Measurements from ENCODE around the gene SLC41A2.

The SLC41A2 gene

DNA sequence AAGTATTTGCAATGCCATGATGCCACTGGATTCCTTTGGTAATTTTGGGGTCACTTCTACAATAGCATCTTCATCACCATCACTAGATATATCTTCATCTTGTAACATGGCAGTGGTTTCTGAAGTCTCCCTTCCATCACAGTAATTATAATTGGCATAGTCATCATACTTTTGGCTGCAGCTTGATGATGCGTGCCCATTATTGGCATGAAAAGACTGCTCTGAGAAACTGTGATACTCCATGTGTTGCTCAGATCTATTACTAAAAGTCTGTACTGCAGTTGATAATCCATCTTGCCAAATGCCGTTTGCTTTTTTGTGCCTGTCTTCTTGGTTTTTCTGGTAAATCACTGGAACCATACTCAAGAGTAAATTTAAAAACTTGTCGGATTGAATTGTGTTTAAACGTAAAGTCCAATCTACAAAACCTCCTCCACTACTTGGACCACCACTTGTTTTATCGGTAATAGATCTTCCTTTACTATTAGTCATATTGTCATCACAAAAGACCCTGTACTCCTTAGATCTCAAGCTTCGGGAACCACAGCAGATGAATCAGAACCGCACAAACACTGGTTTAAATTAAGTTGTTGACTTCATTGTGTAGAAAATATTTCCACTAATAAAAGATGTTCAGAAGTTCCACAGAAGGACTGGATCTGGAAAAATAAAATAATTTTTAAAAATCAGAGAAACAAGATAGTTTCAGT, 29.9 kb downstream of the SLC41A2 start:
- FAIRE-seq: no peak

- no peak for FAIRE-seq
Observed at GRCh38 chr12:104925501-104925900, 32.6 kb downstream of the SLC41A2 start.

DNA sequence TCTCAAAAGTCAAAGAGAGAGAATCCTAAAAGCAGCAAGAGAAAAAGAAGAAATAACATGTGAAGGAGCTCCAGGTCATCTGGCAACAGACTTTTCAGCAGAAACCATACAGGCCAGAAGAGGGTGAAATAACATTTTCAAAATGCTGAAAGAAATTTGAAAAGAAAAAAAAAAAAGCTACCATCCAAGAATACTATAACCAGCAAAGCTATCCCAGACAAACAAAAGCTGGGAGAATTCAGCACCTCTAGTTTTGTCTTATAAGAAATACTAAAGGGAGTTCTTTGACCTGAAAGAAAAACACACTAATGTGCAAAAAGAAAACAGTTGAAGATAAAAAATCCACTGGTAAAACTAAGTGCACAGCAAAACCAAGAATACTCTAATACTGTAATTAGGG, 36.8 kb downstream of the SLC41A2 start:
- FAIRE-seq: no peak

DNA sequence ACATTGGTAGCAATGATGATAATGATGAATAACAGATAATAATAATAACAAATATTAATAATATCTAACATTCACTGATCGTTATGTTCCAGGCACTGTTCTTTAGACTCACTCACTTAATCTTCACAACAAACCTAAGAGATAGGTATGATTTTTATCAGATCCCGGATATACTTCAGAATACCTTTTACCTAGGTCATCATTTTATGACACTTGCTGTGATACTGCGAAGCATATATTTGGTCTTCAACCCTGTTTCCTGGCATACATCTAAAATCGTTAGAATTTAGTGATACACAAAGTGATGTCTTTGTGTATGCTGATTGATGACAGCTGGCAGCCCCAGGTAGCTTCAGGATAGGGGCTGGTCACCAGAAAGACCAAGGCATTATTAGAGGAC, 46.1 kb downstream of the SLC41A2 start:
- no peak for FAIRE-seq

DNA sequence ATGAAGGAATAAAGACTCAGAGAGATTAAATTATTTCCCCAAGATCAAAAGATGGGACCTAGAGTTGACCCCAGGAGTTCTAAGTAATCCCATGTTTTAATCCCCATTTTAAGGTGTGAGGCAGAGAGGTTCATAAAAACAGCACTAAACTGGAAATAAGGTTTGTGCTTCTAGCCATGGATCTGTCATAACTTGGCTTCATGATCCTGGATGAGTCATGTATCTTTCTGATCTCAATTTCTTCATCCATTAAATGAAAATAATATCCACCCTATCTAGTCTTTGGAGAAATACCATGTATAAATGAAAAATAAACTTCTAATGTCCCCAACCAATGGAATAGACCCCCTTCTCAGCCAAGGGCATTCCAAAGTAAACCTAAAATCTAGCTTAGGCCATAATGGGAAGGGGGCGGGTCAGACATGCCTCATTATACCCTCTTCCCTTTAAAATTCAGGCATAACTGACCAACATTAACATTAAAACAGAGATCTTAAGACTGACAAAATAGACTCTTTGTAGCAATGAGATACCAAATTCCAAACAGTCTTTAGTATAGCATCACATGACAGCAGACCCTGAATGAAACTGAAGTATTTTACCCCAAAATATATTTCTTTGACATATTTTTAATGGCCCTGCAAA, 47.8 kb downstream of the SLC41A2 start:
- FAIRE-seq: no peak

- no peak for FAIRE-seq
Observed at GRCh38 chr12:104909761-104910160, 48.3 kb downstream of the SLC41A2 start.
